ENCODE measurements around the gene TRAPPC10. TPM values are rescaled to one million over a fixed set of nuclear protein-coding genes. Genes with fewer than 3 reads are reported as not detected.

Gene TRAPPC10
- total RNA-seq, 1 experiment from 2014 or later = 32.9 TPM

DNA sequence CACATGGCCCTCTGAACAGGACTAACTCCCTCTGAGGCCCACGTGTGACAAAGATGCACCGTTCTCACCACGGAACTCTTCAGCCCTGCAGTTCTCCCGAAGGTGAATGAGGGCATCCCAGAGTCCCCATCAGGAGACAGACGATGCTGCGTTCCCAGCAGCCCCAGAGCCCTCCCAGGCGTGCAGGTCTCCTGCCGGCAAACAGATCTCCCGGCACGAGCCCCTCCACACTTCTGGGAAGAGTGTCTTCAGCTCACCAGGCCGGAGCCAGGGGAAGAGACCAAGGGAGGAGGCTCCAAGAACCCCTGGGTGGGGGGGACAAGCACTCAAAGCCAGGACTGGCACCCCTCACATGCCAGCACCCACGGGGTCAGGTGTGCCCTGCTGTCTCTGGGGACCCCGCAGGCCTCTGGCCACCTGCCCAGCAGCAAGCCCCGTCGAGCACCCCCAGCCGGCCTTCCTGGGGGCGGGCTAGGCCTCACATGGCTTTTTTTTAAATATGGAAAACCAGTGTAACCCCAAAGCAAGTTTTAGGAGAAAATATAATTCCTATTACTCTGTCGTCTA lies 45.1 kb upstream of the TRAPPC10 start:
- Histone ChIP-seq H3K4me2 (ENCODE audit: insufficient read depth, insufficient read length, low read length) (no peak overlapping the region), H3K14ac (ENCODE audit: insufficient read depth, low read length) (no peak overlapping the region), H2AFZ (ENCODE audit: low read length) (no peak overlapping the region), H4K5ac (ENCODE audit: insufficient read length, low read depth, low read length) (no peak overlapping the region), H3K23ac (ENCODE audit: insufficient read length, low read depth, low read length) (no peak overlapping the region), H4K20me1 (ENCODE audit: control insufficient read depth, insufficient read depth, insufficient read length) (no peaks in the 10 kb centered on the region), H4K91ac (ENCODE audit: insufficient read length, low read depth, low read length) (no peak overlapping the region), H3K56ac (ENCODE audit: insufficient read length, low read depth, low read length) (no peak overlapping the region), H3K4ac (ENCODE audit: low read depth, low read length) (no peak overlapping the region), H3K9ac (ENCODE audit: extremely low read depth, insufficient read length, low read length) (no peak overlapping the region), H3K79me2 (ENCODE audit: insufficient read depth, low read length) (no peaks in the 10 kb centered on the region), H3K18ac (ENCODE audit: insufficient read length, low read depth, low read length) (no peak overlapping the region), H3K27ac (ENCODE audit: insufficient read length, low read depth, low read length) (no peak overlapping the region), H2AK5ac (ENCODE audit: insufficient read length, low read length) (no peak overlapping the region), H2BK12ac (ENCODE audit: insufficient read length, low read depth, low read length) (no peak overlapping the region), H3T11ph (ENCODE audit: low read length) (no peak overlapping the region), H3K9me3 (ENCODE audit: control insufficient read depth, low read depth, low read length) (no peaks in the 10 kb centered on the region), H3K79me1 (ENCODE audit: insufficient read depth, low read depth, low read length, poor library complexity, severe bottlenecking) (no peaks in the 10 kb centered on the region), H2BK5ac (ENCODE audit: insufficient read length, low read length) (no peak overlapping the region), H3K23me2 (ENCODE audit: insufficient read length, low read depth, low read length, poor library complexity, severe bottlenecking) (no peaks in the 10 kb centered on the region), H2BK120ac (ENCODE audit: low read depth, low read length, poor library complexity, severe bottlenecking) (no peak overlapping the region), H2BK20ac (ENCODE audit: low read depth, low read length, poor library complexity, severe bottlenecking) (no peak overlapping the region), H4K8ac (replicated peaks; ENCODE audit: insufficient read length, low read depth, low read length) (no peak overlapping the region), H2BK15ac (ENCODE audit: low read depth, low read length) (no peak overlapping the region), H3K4me1 (ENCODE audit: insufficient read depth, low read length) (no peaks in the 10 kb centered on the region), H3K27me3 (ENCODE audit: insufficient read depth, low read length) (no peaks in the 10 kb centered on the region)
- TF ChIP-seq, protein P1, sequence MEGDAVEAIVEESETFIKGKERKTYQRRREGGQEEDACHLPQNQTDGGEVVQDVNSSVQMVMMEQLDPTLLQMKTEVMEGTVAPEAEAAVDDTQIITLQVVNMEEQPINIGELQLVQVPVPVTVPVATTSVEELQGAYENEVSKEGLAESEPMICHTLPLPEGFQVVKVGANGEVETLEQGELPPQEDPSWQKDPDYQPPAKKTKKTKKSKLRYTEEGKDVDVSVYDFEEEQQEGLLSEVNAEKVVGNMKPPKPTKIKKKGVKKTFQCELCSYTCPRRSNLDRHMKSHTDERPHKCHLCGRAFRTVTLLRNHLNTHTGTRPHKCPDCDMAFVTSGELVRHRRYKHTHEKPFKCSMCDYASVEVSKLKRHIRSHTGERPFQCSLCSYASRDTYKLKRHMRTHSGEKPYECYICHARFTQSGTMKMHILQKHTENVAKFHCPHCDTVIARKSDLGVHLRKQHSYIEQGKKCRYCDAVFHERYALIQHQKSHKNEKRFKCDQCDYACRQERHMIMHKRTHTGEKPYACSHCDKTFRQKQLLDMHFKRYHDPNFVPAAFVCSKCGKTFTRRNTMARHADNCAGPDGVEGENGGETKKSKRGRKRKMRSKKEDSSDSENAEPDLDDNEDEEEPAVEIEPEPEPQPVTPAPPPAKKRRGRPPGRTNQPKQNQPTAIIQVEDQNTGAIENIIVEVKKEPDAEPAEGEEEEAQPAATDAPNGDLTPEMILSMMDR (conservative IDR thresholded peaks at IDR 0.05) = no peak
- no peak overlapping the region for H3K4me3 Mint-ChIP-seq
- peaks cover 5 to 8% of the 10 kb centered on the region in 2 experiments; a peak in 4 of 5 replicates for H3K9me3 Mint-ChIP-seq
- H3K27me3 Mint-ChIP-seq (ENCODE audit: low read depth) = no peaks in the 10 kb centered on the region; the same call in 1 of the 2 replicates
- H3K4me1 Mint-ChIP-seq = no peaks in the 10 kb centered on the region
- no peak overlapping the region; a peak in 1 of 7 replicates for H3K27ac Mint-ChIP-seq
- no peaks in the 10 kb centered on the region for H3K36me3 Mint-ChIP-seq (ENCODE audit: insufficient read depth in 1 of 3, low read depth in 3 of 3)
- WGBS (ENCODE audit: extremely low coverage, insufficient read length, low lambda C conversion rate) = no CpG with 5 or more reads among the region's 18 CpGs
- DNase-seq = no peak

All from H9 (cell line).